ENCODE measurements around the gene PLIN4.

PLIN4 gene

DNA sequence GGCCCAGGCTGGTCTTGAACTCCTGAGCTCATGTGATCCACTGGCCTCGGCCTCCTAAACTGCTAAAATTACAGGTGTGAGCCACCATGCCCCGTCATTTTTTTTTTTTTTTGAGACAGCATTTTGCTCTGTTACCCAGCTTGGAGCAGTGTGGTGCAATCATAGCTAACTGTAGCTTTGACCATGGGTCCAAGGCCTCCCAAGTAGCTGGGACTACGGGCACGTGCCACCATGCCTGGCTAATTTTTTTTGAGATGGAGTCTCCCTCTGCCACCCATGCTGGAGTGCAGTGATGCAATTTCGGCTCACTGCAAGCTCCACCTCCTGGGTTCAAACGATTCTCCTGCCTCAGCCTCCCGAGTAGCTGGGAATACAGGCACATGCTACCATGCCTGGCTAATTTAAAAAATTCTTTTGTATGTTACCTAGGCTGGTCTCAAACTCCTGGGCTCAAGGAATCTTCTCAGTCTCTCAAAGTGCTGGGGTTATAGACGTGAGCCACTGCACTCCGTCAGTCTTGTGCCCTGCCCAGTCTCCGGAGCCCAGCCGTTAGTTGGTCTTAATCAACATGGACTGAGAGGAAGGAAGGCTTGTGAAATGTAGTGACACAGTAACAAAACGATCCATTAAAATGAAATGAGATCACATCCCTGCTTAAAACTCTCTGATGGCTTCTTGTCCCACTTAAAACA lies 23.0 kb upstream of the PLIN4 start:
- Histone ChIP-seq H3K79me2 (ENCODE audit: control insufficient read depth, low read length) (no peaks in the 10 kb centered on the region), H3F3A (ENCODE audit: control insufficient read depth, insufficient read depth) (no peaks in the 10 kb centered on the region), H3K36me3 (ENCODE audit: control insufficient read depth, low read length) (no peaks in the 10 kb centered on the region), H4K20me1 (ENCODE audit: control insufficient read depth, insufficient read depth, low read depth, low read length) (no peaks in the 10 kb centered on the region), H3K4me1 (ENCODE audit: control insufficient read depth, low read length) (peaks cover 11% of the 10 kb centered on the region), H3K27ac (ENCODE audit: low read depth, low read length) (no peak overlapping the region), H3K9me2 (replicated peaks; ENCODE audit: control insufficient read depth, low read length) (no peaks in the 10 kb centered on the region), H3K4me3 (ENCODE audit: low read length) (no peak overlapping the region), H3K4me2 (ENCODE audit: low read length) (no peak overlapping the region), H3K27me3 (ENCODE audit: control insufficient read depth, low read length) (no peaks in the 10 kb centered on the region), H3K9me3 (ENCODE audit: control insufficient read depth, insufficient read depth, low read length) (peaks cover 4% of the 10 kb centered on the region; the same call in 1 of the 2 replicates)
- TF ChIP-seq, protein P1, sequence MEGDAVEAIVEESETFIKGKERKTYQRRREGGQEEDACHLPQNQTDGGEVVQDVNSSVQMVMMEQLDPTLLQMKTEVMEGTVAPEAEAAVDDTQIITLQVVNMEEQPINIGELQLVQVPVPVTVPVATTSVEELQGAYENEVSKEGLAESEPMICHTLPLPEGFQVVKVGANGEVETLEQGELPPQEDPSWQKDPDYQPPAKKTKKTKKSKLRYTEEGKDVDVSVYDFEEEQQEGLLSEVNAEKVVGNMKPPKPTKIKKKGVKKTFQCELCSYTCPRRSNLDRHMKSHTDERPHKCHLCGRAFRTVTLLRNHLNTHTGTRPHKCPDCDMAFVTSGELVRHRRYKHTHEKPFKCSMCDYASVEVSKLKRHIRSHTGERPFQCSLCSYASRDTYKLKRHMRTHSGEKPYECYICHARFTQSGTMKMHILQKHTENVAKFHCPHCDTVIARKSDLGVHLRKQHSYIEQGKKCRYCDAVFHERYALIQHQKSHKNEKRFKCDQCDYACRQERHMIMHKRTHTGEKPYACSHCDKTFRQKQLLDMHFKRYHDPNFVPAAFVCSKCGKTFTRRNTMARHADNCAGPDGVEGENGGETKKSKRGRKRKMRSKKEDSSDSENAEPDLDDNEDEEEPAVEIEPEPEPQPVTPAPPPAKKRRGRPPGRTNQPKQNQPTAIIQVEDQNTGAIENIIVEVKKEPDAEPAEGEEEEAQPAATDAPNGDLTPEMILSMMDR (IDR thresholded peaks at IDR 0.05; ENCODE audit: low read depth, low read length, poor library complexity, severe bottlenecking): no peak
- no peak for TF ChIP-seq EZH2phosphoT487 (IDR thresholded peaks at IDR 0.05; ENCODE audit: borderline replicate concordance, low read length)

DNA sequence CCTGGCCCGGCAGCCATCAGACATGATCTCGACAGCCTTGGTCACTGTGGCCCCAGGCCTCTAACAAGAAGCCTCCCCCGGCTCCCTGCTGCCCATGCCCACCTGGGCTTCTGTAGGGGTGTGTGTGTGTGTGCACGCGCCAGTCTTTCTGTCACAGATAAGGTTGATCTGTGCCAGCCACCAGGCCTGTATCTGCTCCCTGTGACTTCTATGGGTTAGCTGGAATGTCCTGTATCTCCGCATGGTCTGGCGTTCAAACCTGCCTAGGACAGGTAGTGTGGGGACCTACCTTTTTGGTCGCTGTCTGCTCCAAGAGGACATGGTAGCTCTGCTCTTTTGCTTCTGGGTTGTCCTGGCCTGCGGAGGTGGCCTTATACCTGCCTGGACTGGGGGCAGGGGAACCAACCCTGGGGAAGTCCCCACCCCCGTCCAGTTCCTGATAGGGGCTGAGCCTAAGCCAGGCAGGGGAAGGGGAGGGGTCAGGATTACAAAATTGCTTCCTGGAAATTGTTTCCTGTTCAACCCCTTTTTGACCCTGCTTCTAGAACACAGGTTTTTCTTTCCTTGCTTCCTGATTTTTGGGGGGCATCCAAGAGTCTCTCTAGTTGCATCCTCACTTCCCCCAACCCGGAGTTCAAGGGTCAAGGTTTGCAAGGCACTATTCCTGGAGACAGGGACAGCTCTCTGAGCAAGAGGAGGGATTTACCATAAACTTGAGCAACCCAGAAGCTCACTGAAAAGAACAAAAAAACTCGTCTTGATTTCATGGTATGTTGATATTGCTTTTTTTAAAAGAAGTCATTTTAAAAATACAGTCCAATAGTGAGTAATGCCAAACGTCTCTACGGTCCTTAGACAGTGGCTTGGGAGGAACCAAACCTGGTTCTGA lies 21.7 kb upstream of the PLIN4 start, which contains the start of gene LRG1:
Gene LRG1, minus strand, starts transcription at position 344 of the 889 bp plus-strand sequence. Its CDS starts 23 bp downstream, at position 321.
- Histone ChIP-seq H3K27me3 (ENCODE audit: control insufficient read depth, low read length) (0 out of 2 replicates have a peak, but pooled peaks cover under 1% of the 10 kb centered on the region), H4K20me1 (ENCODE audit: control insufficient read depth, insufficient read depth, low read depth, low read length) (no peaks in the 10 kb centered on the region), H3K9me3 (ENCODE audit: control insufficient read depth, insufficient read depth, low read length) (peaks cover 4% of the 10 kb centered on the region; the same call in 1 of the 2 replicates), H3K36me3 (ENCODE audit: control insufficient read depth, low read length) (no peaks in the 10 kb centered on the region), H3K27ac (ENCODE audit: low read depth, low read length) (no peak within 1 kb of the TSS), H3K9me2 (replicated peaks; ENCODE audit: control insufficient read depth, low read length) (no peaks in the 10 kb centered on the region), H3K4me2 (ENCODE audit: low read length) (peak within 1 kb of the TSS; percentile 38), H3F3A (ENCODE audit: control insufficient read depth, insufficient read depth) (no peaks in the 10 kb centered on the region), H3K79me2 (ENCODE audit: control insufficient read depth, low read length) (no peaks in the 10 kb centered on the region), H3K4me1 (ENCODE audit: control insufficient read depth, low read length) (peaks cover 19% of the 10 kb centered on the region), H3K4me3 (ENCODE audit: low read length) (peak within 1 kb of the TSS; percentile 37)
- no peak for TF ChIP-seq EZH2phosphoT487 (IDR thresholded peaks at IDR 0.05; ENCODE audit: borderline replicate concordance, low read length)
- TF ChIP-seq, protein P1 (IDR thresholded peaks at IDR 0.05; ENCODE audit: low read depth, low read length, poor library complexity, severe bottlenecking): no peak

GRCh38 chr19:4539169-4539692 lies 20.9 kb upstream of the PLIN4 start:
- Histone ChIP-seq H3K4me3 (ENCODE audit: low read length) (no peak overlapping the region), H3F3A (ENCODE audit: control insufficient read depth, insufficient read depth) (no peaks in the 10 kb centered on the region), H3K4me1 (ENCODE audit: control insufficient read depth, low read length) (peaks cover 23% of the 10 kb centered on the region), H3K27me3 (ENCODE audit: control insufficient read depth, low read length) (0 out of 2 replicates have a peak, but pooled peaks cover 2% of the 10 kb centered on the region), H3K4me2 (ENCODE audit: low read length) (no peak overlapping the region), H3K36me3 (ENCODE audit: control insufficient read depth, low read length) (no peaks in the 10 kb centered on the region), H3K9me3 (ENCODE audit: control insufficient read depth, insufficient read depth, low read length) (peaks cover 4% of the 10 kb centered on the region; the same call in 1 of the 2 replicates), H3K9me2 (replicated peaks; ENCODE audit: control insufficient read depth, low read length) (no peaks in the 10 kb centered on the region), H4K20me1 (ENCODE audit: control insufficient read depth, insufficient read depth, low read depth, low read length) (no peaks in the 10 kb centered on the region), H3K27ac (ENCODE audit: low read depth, low read length) (no peak overlapping the region), H3K79me2 (ENCODE audit: control insufficient read depth, low read length) (no peaks in the 10 kb centered on the region)
- TF ChIP-seq EZH2phosphoT487 (IDR thresholded peaks at IDR 0.05; ENCODE audit: borderline replicate concordance, low read length): no peak
- TF ChIP-seq, protein P1 (IDR thresholded peaks at IDR 0.05; ENCODE audit: low read depth, low read length, poor library complexity, severe bottlenecking): no peak
